Measurements from ENCODE around the gene TPGS2.

TPGS2 gene

DNA sequence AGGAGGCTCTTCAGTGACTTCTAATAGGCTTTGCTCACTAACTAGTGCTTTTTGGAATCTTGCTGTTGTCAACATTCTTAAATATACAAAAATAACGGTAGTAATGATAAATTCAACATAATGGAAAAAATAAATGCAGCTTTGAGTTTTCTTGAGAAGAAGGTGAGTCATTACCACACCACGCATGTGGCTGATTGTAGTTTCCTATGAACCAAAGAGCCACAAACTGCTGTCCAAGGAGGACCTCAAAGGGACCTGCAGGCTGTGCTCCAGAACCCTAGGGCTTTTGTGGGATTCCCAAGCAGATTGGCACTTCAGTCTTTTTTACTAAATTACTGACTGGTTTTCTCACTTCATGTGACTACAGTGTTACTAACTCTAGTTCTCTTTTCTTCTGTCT lies 66.7 kb downstream of the TPGS2 start:
- in situ Hi-C loops (cut with HindIII; ENCODE audit: low pct_unique_long_range_greater_than_20kb, low sequenced_read_pairs), result no loop called here

DNA sequence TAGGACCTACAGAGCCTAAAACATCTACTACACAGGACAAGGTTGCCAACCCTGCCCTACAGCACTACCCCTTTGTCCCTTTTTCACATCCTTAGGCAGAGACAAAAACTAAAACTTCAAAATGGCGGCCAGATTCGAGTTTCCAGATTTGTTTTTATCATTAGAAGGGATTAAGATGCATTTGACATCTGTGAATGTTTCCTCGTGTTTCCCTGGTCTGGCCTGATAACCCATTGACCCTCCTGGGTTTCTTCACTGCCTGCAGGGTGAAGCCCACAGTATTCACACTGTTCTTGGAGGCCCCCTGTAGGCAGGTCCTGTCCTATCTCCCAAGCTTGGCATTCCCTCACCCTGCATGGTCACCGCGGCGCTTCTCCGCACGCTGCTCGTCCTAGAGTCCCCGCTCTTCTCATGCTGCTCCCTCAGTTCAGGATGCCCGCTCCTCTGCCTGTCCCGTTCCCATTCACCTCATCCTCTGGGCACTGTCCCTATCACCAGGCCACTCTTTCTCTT lies 67.6 kb downstream of the TPGS2 start:
- no peak for TF ChIP-seq JUND (IDR thresholded peaks at IDR 0.05; ENCODE audit: low read depth)
- in situ Hi-C loops (cut with HindIII; ENCODE audit: low pct_unique_long_range_greater_than_20kb, low sequenced_read_pairs), result no loop called here

More for the DNA sequence above, 66.7 kb downstream of the TPGS2 start:
- no peak for TF ChIP-seq JUND (IDR thresholded peaks at IDR 0.05; ENCODE audit: low read depth)
- DNase-seq (ENCODE audit: low read depth in 1 of 2, low spot score in 1 of 2), result no peak

DNA sequence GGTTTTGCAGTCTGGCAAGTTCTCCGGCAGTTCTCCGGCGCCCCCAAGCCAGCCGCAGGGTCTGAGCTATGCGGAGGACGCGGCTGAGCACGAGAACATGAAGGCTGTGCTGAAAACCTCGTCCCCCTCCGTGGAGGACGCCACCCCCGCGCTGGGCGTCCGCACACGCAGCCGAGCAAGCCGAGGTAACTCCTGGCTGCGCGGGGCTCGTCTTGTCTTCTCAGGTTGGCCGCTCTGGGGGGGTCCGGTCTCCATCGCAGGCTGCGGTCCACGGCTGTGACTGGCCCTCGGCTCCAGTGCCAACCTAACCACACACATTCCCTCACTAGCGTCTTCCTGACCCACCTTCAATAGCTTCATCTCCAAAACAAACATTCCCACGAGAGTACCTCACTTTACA lies 68.2 kb downstream of the TPGS2 start:
- DNase-seq (ENCODE audit: low read depth in 1 of 2, low spot score in 1 of 2), result no peak
- in situ Hi-C loops (cut with HindIII; ENCODE audit: low pct_unique_long_range_greater_than_20kb, low sequenced_read_pairs), result no loop called here

More for the DNA sequence above, 67.6 kb downstream of the TPGS2 start:
- DNase-seq (ENCODE audit: low read depth in 1 of 2, low spot score in 1 of 2), result no peak

DNA sequence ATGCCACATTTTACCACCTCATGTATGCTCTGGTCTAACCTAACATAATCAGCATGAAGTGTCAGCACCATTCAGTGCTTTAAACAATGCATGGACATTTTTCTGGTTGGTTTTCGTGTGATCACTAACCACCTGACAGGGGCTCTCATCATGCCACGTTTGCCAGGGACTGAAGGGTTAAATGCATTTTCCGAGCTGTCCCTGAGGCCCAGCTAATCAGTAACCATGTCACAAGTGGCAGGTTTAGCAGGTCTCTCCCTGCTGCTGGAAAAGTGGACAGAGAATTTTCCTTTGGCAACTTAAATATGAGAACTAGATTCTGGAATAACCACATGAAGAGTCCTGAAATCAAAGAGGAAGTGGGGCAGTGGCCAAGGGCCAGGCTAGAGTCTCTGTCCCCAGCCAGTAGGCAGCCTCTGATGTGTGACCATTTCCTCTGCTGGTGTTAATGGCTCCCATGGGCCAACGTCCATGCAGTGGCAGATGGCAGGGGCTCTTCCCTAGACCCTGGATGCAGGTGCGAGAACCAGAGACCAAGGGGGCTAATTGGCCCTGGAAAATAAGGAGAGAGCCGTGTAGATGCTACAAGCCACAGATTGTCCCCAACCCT lies 69.5 kb downstream of the TPGS2 start:
- no peak for DNase-seq (ENCODE audit: low read depth in 1 of 2, low spot score in 1 of 2)
- TF ChIP-seq JUND (IDR thresholded peaks at IDR 0.05; ENCODE audit: low read depth), result no peak
- in situ Hi-C loops (cut with HindIII; ENCODE audit: low pct_unique_long_range_greater_than_20kb, low sequenced_read_pairs), result no loop called here

More for the DNA sequence above, 68.2 kb downstream of the TPGS2 start:
- TF ChIP-seq JUND (IDR thresholded peaks at IDR 0.05; ENCODE audit: low read depth), result no peak

DNA sequence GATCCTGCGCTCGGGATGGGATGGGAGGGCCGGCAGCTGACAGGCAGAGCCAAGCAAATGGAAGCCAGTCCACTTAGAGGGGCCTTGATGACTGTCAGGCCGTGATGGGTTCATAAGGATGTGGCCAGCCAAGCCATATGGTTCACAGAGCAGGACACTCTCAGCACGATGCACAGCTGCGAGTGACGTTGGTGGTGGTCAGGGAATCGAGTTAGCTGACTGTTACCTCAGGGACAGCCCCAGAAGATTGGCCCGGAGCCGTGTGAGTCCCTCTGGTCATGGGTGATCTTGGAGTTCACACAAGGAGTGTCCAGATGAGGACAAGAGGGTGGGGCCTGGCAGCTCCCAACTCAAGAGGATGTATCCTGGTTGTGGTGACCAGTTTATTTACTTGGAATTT lies 70.2 kb downstream of the TPGS2 start:
- no peak for TF ChIP-seq JUND (IDR thresholded peaks at IDR 0.05; ENCODE audit: low read depth)
- in situ Hi-C loops (cut with HindIII; ENCODE audit: low pct_unique_long_range_greater_than_20kb, low sequenced_read_pairs), result no loop called here
- no peak for DNase-seq (ENCODE audit: low read depth in 1 of 2, low spot score in 1 of 2)

DNA sequence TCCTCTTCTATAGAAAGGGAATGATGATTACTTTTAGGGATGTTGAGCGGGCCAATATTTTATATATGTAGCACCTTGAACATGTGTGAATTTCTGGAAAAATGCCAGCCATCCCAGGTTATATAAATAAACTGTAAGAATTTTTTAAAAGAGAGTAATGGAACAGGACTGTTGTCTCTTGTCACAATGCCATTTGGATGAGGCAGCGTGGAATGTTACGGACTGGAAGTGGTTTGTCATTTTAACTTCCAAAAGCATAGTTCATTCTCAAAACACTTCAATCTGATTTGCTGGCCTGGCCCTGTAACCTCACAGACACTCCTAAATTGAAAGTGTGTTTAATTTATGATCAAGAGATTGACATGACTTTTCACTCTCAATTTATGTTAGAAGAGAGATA lies 70.8 kb downstream of the TPGS2 start:
- DNase-seq (ENCODE audit: low read depth in 1 of 2, low spot score in 1 of 2), result no peak
- TF ChIP-seq JUND (IDR thresholded peaks at IDR 0.05; ENCODE audit: low read depth), result no peak
- in situ Hi-C loops (cut with HindIII; ENCODE audit: low pct_unique_long_range_greater_than_20kb, low sequenced_read_pairs), result no loop called here

DNA sequence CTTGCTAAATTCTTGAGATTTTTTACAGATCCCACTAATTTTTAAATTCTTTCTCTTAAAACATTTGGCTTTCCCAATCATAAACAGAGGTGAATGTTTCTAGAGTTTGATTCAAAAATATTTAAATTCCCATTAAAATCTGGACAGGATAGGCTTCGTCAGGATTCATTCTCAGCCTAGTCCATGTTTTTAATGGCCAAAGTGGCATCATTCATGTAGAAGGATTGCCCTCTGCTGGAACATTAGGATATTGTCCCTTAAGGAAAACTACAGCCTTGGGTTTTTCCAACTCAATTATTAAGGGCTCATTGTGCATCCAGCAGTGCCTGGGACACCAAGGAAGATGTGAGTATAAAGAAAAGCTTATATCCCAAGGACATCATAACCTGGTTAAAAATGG lies 71.7 kb downstream of the TPGS2 start:
- in situ Hi-C loops (cut with HindIII; ENCODE audit: low pct_unique_long_range_greater_than_20kb, low sequenced_read_pairs), result no loop called here
- peak; percentile 61 to 66 for DNase-seq (ENCODE audit: low read depth in 1 of 2, low spot score in 1 of 2)
- no peak for TF ChIP-seq JUND (IDR thresholded peaks at IDR 0.05; ENCODE audit: low read depth)

DNA sequence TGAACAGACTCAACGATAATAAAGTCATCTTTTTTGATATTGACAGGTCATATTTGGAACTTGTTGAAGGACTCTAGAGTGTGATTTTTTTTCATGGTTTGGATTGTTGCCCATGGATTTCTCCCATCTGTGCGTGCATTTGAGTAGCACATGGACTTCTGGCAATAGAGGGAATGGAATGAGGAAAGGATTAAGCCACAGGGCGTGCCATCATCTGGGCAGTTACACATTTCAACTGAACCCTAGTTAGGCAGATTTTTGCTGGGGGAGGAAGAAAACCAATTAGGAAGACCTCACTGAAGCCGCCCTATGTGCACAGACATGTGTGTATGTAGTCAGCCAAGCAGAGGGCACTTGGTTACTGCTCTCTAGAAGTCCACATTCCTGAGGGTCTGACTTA lies 72.6 kb downstream of the TPGS2 start:
- in situ Hi-C loops (cut with HindIII; ENCODE audit: low pct_unique_long_range_greater_than_20kb, low sequenced_read_pairs), result no loop called here
- DNase-seq (ENCODE audit: low read depth in 1 of 2, low spot score in 1 of 2), result peak in 1 of 2 experiments; percentile 17
- no peak for TF ChIP-seq JUND (IDR thresholded peaks at IDR 0.05; ENCODE audit: low read depth)

GRCh38 chr18:36752929-36753865 lies 75.6 kb downstream of the TPGS2 start:
- no peak for DNase-seq (ENCODE audit: low read depth in 1 of 2, low spot score in 1 of 2)
- TF ChIP-seq JUND (IDR thresholded peaks at IDR 0.05; ENCODE audit: low read depth), result no peak
- in situ Hi-C loops (cut with HindIII; ENCODE audit: low pct_unique_long_range_greater_than_20kb, low sequenced_read_pairs), result no loop called here

DNA sequence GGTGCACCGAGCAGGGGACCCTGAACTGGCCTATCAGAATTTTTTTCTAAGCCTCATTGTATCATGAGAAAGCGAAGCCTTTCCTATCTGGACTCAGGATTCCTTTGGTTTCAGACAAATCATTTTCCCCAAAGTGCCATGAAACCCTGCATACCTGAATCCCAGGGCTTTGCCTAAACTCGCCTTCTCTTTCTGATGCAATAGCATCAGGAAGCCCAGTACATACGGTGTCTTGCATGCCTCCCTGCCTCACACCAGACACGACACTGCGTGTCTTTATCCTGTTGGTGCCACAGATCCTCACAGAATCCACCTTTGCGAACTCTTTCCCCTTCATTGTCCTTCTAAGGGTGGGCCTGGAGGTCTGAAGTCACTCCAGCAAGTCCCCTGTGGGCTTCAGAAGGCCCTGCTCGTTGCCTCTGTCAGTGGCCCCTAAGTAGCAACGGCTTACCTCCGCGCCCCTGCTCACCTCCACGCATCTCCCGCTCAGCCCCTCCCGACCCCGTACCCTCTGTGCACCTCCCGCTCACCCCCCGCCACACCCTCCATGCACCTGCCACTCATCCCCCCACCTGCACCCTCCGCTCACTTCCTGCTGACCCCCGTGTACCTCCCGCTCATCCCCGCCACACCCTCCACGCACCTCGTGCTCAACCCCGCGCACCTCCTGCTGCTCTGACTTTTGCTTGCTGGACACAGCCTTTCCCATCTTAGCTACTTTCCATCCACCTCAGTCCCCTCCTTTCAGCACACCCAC lies 83.4 kb downstream of the TPGS2 start:
- no peak for TF ChIP-seq JUND (IDR thresholded peaks at IDR 0.05; ENCODE audit: low read depth)
- in situ Hi-C loops (cut with HindIII; ENCODE audit: low pct_unique_long_range_greater_than_20kb, low sequenced_read_pairs), result no loop called here
- no peak for DNase-seq (ENCODE audit: low read depth in 1 of 2, low spot score in 1 of 2)

DNA sequence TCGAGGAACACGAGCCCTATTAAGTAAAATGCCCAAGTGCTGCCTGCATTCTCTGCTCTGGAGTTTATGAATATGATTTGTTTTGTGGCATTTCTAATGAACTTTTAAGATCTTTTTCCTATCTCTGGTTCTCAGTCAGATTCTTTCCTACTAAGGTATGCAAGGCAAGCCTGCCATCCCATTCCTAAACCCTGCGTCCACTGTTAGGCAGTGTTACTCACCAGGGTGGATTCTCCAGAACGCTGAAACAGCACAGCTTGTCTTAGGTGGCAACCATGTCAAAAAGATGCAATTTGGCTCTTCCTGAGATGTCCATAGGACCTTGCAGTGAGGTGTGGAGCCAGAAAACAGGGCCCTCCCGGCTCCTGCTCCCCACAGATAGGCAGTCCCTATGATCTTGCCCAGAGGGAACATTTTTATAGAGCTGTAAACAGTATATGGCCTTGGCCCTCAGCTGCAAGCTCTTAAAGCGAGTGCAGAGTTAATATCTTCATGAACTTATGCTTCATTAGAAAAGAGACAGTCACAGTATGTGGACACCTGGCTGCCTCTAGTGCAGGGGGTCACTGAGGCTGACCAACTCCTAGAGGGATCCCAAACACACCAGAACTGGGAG lies 84.4 kb downstream of the TPGS2 start:
- TF ChIP-seq JUND (IDR thresholded peaks at IDR 0.05; ENCODE audit: low read depth), result no peak
- in situ Hi-C loops (cut with HindIII; ENCODE audit: low pct_unique_long_range_greater_than_20kb, low sequenced_read_pairs), result no loop called here
- no peak for DNase-seq (ENCODE audit: low read depth in 1 of 2, low spot score in 1 of 2)
